ENCODE measurements around the gene TBL1Y. TPM values are rescaled to one million over a fixed set of nuclear protein-coding genes. Genes with fewer than 3 reads are reported as not detected.

Gene TBL1Y
- total RNA-seq, 1 experiment from 2014 or later, result not detected

DNA sequence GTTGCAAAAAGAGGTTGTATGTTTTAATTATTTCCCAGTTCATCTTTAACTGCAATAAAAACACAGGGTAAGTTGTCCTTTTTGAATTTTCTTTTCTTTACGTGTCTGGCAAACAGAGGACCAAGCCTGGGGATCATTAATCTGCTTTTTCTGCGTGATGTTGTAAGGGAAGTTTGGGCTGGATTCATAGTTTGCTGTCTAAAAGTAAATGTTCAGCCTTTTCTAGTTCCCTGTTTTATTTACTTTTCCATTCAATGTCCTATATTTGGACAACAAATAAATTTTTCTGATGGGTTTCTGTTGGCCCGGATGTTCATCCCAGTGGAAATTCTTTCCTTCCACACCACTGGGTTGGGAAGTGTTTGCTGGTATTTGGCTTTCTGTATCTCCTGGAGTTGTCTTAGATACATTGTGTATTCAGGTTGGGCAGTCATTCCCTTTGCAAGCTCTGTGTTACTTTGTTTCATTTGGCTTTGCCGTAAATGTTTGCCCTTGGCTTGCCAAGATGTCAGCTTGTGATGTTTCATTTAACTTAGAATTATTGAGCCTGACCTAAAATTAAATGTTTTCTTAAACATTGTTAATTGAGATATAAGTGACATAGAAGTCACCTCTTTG is 21.4 kb downstream of the TBL1Y start:
- BruUV-seq (replicated peaks), result no TSS peak
- ATAC-seq (no peak), DNase-seq (ENCODE audit: low read depth, low spot score) (no peak)
- Histone ChIP-seq H3K9me3 (ENCODE audit: control insufficient read depth in 1 of 2, insufficient read depth in 1 of 2, low read depth in 1 of 2, low read length in 2 of 2) (no peaks in the 10 kb centered on the region), H3K79me2 (ENCODE audit: insufficient read depth, low read length) (no peaks in the 10 kb centered on the region), H3K9me2 (ENCODE audit: insufficient read depth) (no peaks in the 10 kb centered on the region), H3K27me3 (ENCODE audit: insufficient read depth, low read length) (no peaks in the 10 kb centered on the region), H4K20me1 (ENCODE audit: insufficient read depth) (no peaks in the 10 kb centered on the region), H3K27ac (ENCODE audit: low read depth, low read length) (no peak overlapping the region), H3K4me1 (ENCODE audit: control insufficient read depth in 1 of 2, insufficient read depth in 2 of 2, low read length in 2 of 2) (no peaks in the 10 kb centered on the region), H3K36me3 (ENCODE audit: control insufficient read depth in 1 of 2, insufficient read depth in 2 of 2, low read length in 2 of 2) (no peaks in the 10 kb centered on the region), H3K4me3 (replicated peaks in 1 of 2; ENCODE audit: low read depth in 1 of 2, low read length in 2 of 2) (no peak overlapping the region), H3K9ac (ENCODE audit: low read length) (no peak overlapping the region), H2AFZ (ENCODE audit: low read depth, low read length, poor library complexity, severe bottlenecking) (no peak overlapping the region), H3K4me2 (ENCODE audit: low read length) (no peak overlapping the region)
- CTCF ChIA-PET, result no interaction called here
- POLR2A ChIA-PET, result no interaction called here
- intact Hi-C loops (cut with micrococcal nuclease), result no loop called here
- RAD21 ChIA-PET (ENCODE audit: low non-redundant PET in 1 of 2, low total read pairs in 2 of 2, uncharacterized antibody in 2 of 2, unreplicated experiment in 2 of 2), result no interaction called here
- TF ChIP-seq EZH2phosphoT487 (IDR thresholded peaks at IDR 0.05; ENCODE audit: borderline replicate concordance) (no peak), POLR2A (IDR thresholded peaks at IDR 0.05; ENCODE audit: borderline replicate concordance, extremely low read depth, insufficient read depth, insufficient read length) (no peak), SP1 (IDR thresholded peaks at IDR 0.05; ENCODE audit: low read depth) (no peak), RAD21 (IDR thresholded peaks at IDR 0.05; ENCODE audit: low read depth) (no peak), FOSL1 (IDR thresholded peaks at IDR 0.05; ENCODE audit: low read depth) (no peak), POLR2AphosphoS5 (IDR thresholded peaks at IDR 0.05; ENCODE audit: low read depth, low read length) (no peak), CBX3 (IDR thresholded peaks at IDR 0.05; ENCODE audit: low read depth) (no peak), EZH2 (IDR thresholded peaks at IDR 0.05) (no peak), ELF1 (IDR thresholded peaks at IDR 0.05; ENCODE audit: borderline replicate concordance, low read depth) (no peak), JUND (IDR thresholded peaks at IDR 0.05) (no peak), CEBPB (IDR thresholded peaks at IDR 0.05; ENCODE audit: low read depth) (no peak), YY1 (IDR thresholded peaks at IDR 0.05; ENCODE audit: extremely low read depth, insufficient replicate concordance, low read depth, low read length) (no peak), SRF (IDR thresholded peaks at IDR 0.05; ENCODE audit: low read depth) (no peak)
- TF ChIP-seq, protein P1, sequence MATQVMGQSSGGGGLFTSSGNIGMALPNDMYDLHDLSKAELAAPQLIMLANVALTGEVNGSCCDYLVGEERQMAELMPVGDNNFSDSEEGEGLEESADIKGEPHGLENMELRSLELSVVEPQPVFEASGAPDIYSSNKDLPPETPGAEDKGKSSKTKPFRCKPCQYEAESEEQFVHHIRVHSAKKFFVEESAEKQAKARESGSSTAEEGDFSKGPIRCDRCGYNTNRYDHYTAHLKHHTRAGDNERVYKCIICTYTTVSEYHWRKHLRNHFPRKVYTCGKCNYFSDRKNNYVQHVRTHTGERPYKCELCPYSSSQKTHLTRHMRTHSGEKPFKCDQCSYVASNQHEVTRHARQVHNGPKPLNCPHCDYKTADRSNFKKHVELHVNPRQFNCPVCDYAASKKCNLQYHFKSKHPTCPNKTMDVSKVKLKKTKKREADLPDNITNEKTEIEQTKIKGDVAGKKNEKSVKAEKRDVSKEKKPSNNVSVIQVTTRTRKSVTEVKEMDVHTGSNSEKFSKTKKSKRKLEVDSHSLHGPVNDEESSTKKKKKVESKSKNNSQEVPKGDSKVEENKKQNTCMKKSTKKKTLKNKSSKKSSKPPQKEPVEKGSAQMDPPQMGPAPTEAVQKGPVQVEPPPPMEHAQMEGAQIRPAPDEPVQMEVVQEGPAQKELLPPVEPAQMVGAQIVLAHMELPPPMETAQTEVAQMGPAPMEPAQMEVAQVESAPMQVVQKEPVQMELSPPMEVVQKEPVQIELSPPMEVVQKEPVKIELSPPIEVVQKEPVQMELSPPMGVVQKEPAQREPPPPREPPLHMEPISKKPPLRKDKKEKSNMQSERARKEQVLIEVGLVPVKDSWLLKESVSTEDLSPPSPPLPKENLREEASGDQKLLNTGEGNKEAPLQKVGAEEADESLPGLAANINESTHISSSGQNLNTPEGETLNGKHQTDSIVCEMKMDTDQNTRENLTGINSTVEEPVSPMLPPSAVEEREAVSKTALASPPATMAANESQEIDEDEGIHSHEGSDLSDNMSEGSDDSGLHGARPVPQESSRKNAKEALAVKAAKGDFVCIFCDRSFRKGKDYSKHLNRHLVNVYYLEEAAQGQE (IDR thresholded peaks at IDR 0.05; ENCODE audit: low read depth), result no peak
- TF ChIP-seq, protein P2, sequence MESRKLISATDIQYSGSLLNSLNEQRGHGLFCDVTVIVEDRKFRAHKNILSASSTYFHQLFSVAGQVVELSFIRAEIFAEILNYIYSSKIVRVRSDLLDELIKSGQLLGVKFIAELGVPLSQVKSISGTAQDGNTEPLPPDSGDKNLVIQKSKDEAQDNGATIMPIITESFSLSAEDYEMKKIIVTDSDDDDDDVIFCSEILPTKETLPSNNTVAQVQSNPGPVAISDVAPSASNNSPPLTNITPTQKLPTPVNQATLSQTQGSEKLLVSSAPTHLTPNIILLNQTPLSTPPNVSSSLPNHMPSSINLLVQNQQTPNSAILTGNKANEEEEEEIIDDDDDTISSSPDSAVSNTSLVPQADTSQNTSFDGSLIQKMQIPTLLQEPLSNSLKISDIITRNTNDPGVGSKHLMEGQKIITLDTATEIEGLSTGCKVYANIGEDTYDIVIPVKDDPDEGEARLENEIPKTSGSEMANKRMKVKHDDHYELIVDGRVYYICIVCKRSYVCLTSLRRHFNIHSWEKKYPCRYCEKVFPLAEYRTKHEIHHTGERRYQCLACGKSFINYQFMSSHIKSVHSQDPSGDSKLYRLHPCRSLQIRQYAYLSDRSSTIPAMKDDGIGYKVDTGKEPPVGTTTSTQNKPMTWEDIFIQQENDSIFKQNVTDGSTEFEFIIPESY (IDR thresholded peaks at IDR 0.05; ENCODE audit: extremely low read depth, insufficient replicate concordance, low read length), result no peak
- TF ChIP-seq, protein P3, sequence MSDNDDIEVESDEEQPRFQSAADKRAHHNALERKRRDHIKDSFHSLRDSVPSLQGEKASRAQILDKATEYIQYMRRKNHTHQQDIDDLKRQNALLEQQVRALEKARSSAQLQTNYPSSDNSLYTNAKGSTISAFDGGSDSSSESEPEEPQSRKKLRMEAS (IDR thresholded peaks at IDR 0.05), result no peak
- TF ChIP-seq, protein P4, sequence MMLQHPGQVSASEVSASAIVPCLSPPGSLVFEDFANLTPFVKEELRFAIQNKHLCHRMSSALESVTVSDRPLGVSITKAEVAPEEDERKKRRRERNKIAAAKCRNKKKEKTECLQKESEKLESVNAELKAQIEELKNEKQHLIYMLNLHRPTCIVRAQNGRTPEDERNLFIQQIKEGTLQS (IDR thresholded peaks at IDR 0.05), result no peak
